Transverse colon (tissue), 4 donors: ENCODE measurements around the gene CELSR1. TPM values are rescaled to one million over a fixed set of nuclear protein-coding genes. Genes with fewer than 3 reads are reported as not detected.

Source experiments
- DNase-seq: peaks from one replicate; pipeline ENCODE4 v3.0.0-alpha.2; 2019
- H3K27ac ChIP-seq, 4 donors: fragments of 200-600 bp; sonication (generic); 2 replicates each; pipeline ENCODE4 v1.5.1; 2016 to 2018; ENCODE audit warnings: inconsistent platforms in 4 of 4
- H3K27me3 ChIP-seq: fragments of 200-600 bp; sonication (generic); 2 replicates; pipeline ENCODE4 v1.5.1; 2017; ENCODE audit warnings: inconsistent platforms
- H3K36me3 ChIP-seq, 4 donors: fragments of 200-600 bp; sonication (generic); 2 replicates each; pipeline ENCODE4 v1.5.1; 2017 to 2019; ENCODE audit warnings: inconsistent platforms in 4 of 4
- H3K4me1 ChIP-seq, 4 donors: fragments of 200-600 bp; sonication (generic); 2 replicates each; pipeline ENCODE4 v1.5.1; 2017 to 2020; ENCODE audit warnings: inconsistent platforms in 4 of 4
- H3K4me3 ChIP-seq, 4 donors: fragments of 200-600 bp; sonication (generic); 1 replicate in 1 of 4; 2 replicates in 3 of 4; pipeline versions ENCODE4 v1.5.1 to v1.6.1; 2017 to 2019; ENCODE audit warnings: inconsistent platforms in 4 of 4
- H3K9me3 ChIP-seq, 2 donors: fragments of 200-600 bp; sonication (generic); 2 replicates each; pipeline ENCODE4 v1.5.1; 2017 to 2019; ENCODE audit warnings: inconsistent platforms in 2 of 2
- CTCF ChIP-seq, 5 experiments: fragments of 200-600 bp in 3 of 5; fragments of 450-650 bp in 2 of 5; sonication (generic) in 3 of 5; IDR thresholded peaks; 1 replicate in 2 of 5; 2 replicates in 3 of 5; pipeline ENCODE4 v1.5.1; 2016 to 2017; ENCODE audit warnings: antibody characterized with exemption in 5 of 5, inconsistent platforms in 3 of 5, mild to moderate bottlenecking in 2 of 5, moderate library complexity in 1 of 5
- EP300 ChIP-seq: sonication (generic); formaldehyde crosslinking; IDR thresholded peaks from one replicate; pipeline ENCODE4 v1.6.1; 2017; ENCODE audit warnings: antibody characterized with exemption, low read depth
- POLR2A ChIP-seq: fragments of 450-650 bp; IDR thresholded peaks from one replicate; pipeline ENCODE4 v1.6.1; 2016; ENCODE audit warnings: antibody characterized with exemption, mild to moderate bottlenecking, moderate library complexity
- POLR2AphosphoS5 ChIP-seq, 3 donors: sonication (generic); formaldehyde crosslinking; IDR thresholded peaks; one replicate each; pipeline ENCODE4 v1.6.1; 2016; ENCODE audit warnings: antibody characterized with exemption in 3 of 3
- WGBS, 2 donors: methylation state at CpG; one replicate each; pipeline ENCODE4 v1.1.5; 2018; ENCODE audit warnings: low coverage in 1 of 2; 5-methylcytosine and 5-hydroxymethylcytosine counted together
- in situ Hi-C, 4 donors: fragments of 200-750 bp; cut with MboI; loops; one replicate each; pipeline versions ENCODE4 v1.15.0 to v1.15.1; 2017; ENCODE audit warnings: low sequenced_read_pairs in 3 of 4, low pct_ligation_motif_present in 1 of 4, low pct_unique_long_range_greater_than_20kb in 1 of 4
- intact Hi-C: fragments of 100-400 bp; cut with DNase I; formaldehyde crosslinking; loops from one replicate; pipeline ENCODE4 v1.15.1; 2023; ENCODE audit warnings: low total_unique reads
- total RNA-seq, 4 donors: library from RNA; depleted of rRNA; stranded (reverse); fragments of >200 nt; gene quantifications; one replicate each; pipeline ENCODE4 v1.1.0, GENCODE V29; 2016

The CELSR1 gene
- total RNA-seq, 4 donors from 2014 or later = 0.96 to 2.5 (median 1.4) TPM

- intact Hi-C loops = no loop called here
- Histone ChIP-seq H3K27me3 (no peaks in the 10 kb centered on the region), H3K27ac (no peak overlapping the region), H3K36me3 (no peaks in the 10 kb centered on the region), H3K4me1 (no peaks in the 10 kb centered on the region), H3K4me3 (no peak overlapping the region), H3K9me3 (no peaks in the 10 kb centered on the region)
- 92% methylated on average over 30 of the region's 30 CpGs; no CpG with 5 or more reads in 1 of the 2 donors for WGBS, 2 donors
- DNase-seq = no peak
- in situ Hi-C loops = no loop called here
- TF ChIP-seq EP300 = no peak
- TF ChIP-seq CTCF (IDR thresholded peaks at IDR 0.05) = no peak
- no peak for TF ChIP-seq POLR2AphosphoS5 (IDR thresholded peaks at IDR 0.05)
Observed at GRCh38 chr22:46389081-46389480, 148.3 kb downstream of the CELSR1 start.

- in situ Hi-C loops (no loop called here), intact Hi-C loops (no loop called here)
- TF ChIP-seq POLR2AphosphoS5 (IDR thresholded peaks at IDR 0.05) (no peak), EP300 (no peak), CTCF (IDR thresholded peaks at IDR 0.05) (no peak), POLR2A (no peak)
- Histone ChIP-seq H3K4me3 (no peak overlapping the region), H3K36me3 (no peaks in the 10 kb centered on the region), H3K27me3 (no peaks in the 10 kb centered on the region), H3K27ac (no peak overlapping the region), H3K9me3 (no peaks in the 10 kb centered on the region), H3K4me1 (no peaks in the 10 kb centered on the region)
- WGBS, 2 donors = 95% methylated on average over 8 of the region's 10 CpGs; no CpG with 5 or more reads in 1 of the 2 donors
- DNase-seq = no peak
Observed at GRCh38 chr22:46388647-46389046, 148.8 kb downstream of the CELSR1 start.

- Histone ChIP-seq H3K4me1 (no peaks in the 10 kb centered on the region), H3K27me3 (no peaks in the 10 kb centered on the region), H3K9me3 (no peaks in the 10 kb centered on the region), H3K36me3 (no peaks in the 10 kb centered on the region), H3K4me3 (no peak overlapping the region), H3K27ac (no peak overlapping the region)
- WGBS, 2 donors = 91% methylated on average over 11 of the region's 11 CpGs; no CpG with 5 or more reads in 1 of the 2 donors
- intact Hi-C loops (no loop called here), in situ Hi-C loops (no loop called here)
- no peak for TF ChIP-seq POLR2A
- no peak for TF ChIP-seq POLR2AphosphoS5 (IDR thresholded peaks at IDR 0.05)
- TF ChIP-seq EP300 = no peak
- TF ChIP-seq CTCF (IDR thresholded peaks at IDR 0.05) = no peak
- no peak for DNase-seq
Observed at GRCh38 chr22:46387748-46388147, 149.7 kb downstream of the CELSR1 start.

GRCh38 chr22:46386312-46386711 is 151.1 kb downstream of the CELSR1 start:
- no peak for TF ChIP-seq EP300
- no peak for TF ChIP-seq POLR2A
- TF ChIP-seq CTCF (IDR thresholded peaks at IDR 0.05) = no peak
- TF ChIP-seq POLR2AphosphoS5 (IDR thresholded peaks at IDR 0.05) = no peak
- H3K36me3 ChIP-seq = no peaks in the 10 kb centered on the region
- no peak overlapping the region for H3K27ac ChIP-seq
- H3K4me3 ChIP-seq = no peak overlapping the region
- DNase-seq = no peak
- H3K27me3 ChIP-seq = no peaks in the 10 kb centered on the region
- H3K9me3 ChIP-seq = no peaks in the 10 kb centered on the region
- H3K4me1 ChIP-seq = no peaks in the 10 kb centered on the region
- in situ Hi-C loops (no loop called here), intact Hi-C loops (no loop called here)
- WGBS, 2 donors = 96 to 100% methylated on average over 3 to 22 of the region's 27 CpGs
